ENCODE data around the gene ZNF148. TPM values are rescaled to one million over a fixed set of nuclear protein-coding genes. Genes with fewer than 3 reads are reported as not detected.

ZNF148 gene
- polyA plus RNA-seq, 2 of the 4 experiments (the other 2 are of a cell fraction): 9.9 to 26.5 TPM

- Histone ChIP-seq H3K27ac (no peak overlapping the region), H3K4me2 (no peak overlapping the region), H3K9me3 (no peaks in the 10 kb centered on the region), H3K4me3 (no peak overlapping the region), H3K4me1 (no peaks in the 10 kb centered on the region)
- no peak for TF ChIP-seq USF2 (IDR thresholded peaks at IDR 0.05)
- no peak for TF ChIP-seq ZC3H11A (IDR thresholded peaks at IDR 0.05)
- no peak for TF ChIP-seq TP53 (CRISPR knock-in tag; IDR thresholded peaks at IDR 0.05)
- TF ChIP-seq HDAC2 (IDR thresholded peaks at IDR 0.05): no peak
- TF ChIP-seq FOSL2 (IDR thresholded peaks at IDR 0.05): no peak
- TF ChIP-seq FOSL2 (CRISPR knock-in tag; IDR thresholded peaks at IDR 0.05): no peak
- no peak for TF ChIP-seq BCL3 (IDR thresholded peaks at IDR 0.05)
- no peak for TF ChIP-seq BHLHE40 (IDR thresholded peaks at IDR 0.05; ENCODE audit: low read depth, low read length)
- TF ChIP-seq E2F6 (IDR thresholded peaks at IDR 0.05; ENCODE audit: borderline replicate concordance, low read depth): no peak
- TF ChIP-seq ZNF302 (CRISPR knock-in tag; IDR thresholded peaks at IDR 0.05): no peak
- no peak for TF ChIP-seq FOSB (CRISPR knock-in tag; IDR thresholded peaks at IDR 0.05)
- TF ChIP-seq PBX3 (IDR thresholded peaks at IDR 0.05): no peak
- TF ChIP-seq NR3C1 (IDR thresholded peaks at IDR 0.05): no peak
- no peak for TF ChIP-seq KDM1A (IDR thresholded peaks at IDR 0.05; ENCODE audit: low read depth)
- no peak for TF ChIP-seq POLR2AphosphoS2 (conservative IDR thresholded peaks at IDR 0.05; ENCODE audit: low read length)
- no peak for TF ChIP-seq MAFK (IDR thresholded peaks at IDR 0.05; ENCODE audit: partially characterized antibody)
- no peak for TF ChIP-seq EHMT2 (IDR thresholded peaks at IDR 0.05; ENCODE audit: low read depth)
- no peak for TF ChIP-seq EP300 (IDR thresholded peaks at IDR 0.05)
- no peak for TF ChIP-seq REST (IDR thresholded peaks at IDR 0.05)
- DNase-seq (ENCODE audit: low read depth in 1 of 2, low spot score in 1 of 2) (no peak), FAIRE-seq (no peak), ATAC-seq (no peak)
- WGBS (ENCODE audit: missing lambda C conversion rate): 58% methylated on average over 2 of the region's 2 CpGs
- ChIA-PET CTCF (interaction anchor here (1.3 kb wide), 1 partner anchor 192 kb away, joined by 3 read pairs; no protein-coding TSS in a partner anchor), POLR2A (no interaction called here)
Measured at GRCh38 chr3:125188955-125189354, 186.2 kb downstream of the ZNF148 start.

GRCh38 chr3:125187599-125187910, 187.6 kb downstream of the ZNF148 start:
- ATAC-seq: no peak
- CTCF ChIA-PET: no interaction called here
- no peak for FAIRE-seq

More at GRCh38 chr3:125187599-125187910, 187.6 kb downstream of the ZNF148 start:
- no peak overlapping the region for H3K4me3 ChIP-seq
- TF ChIP-seq PBX3 (IDR thresholded peaks at IDR 0.05) (no peak), BCL3 (IDR thresholded peaks at IDR 0.05) (no peak), HDAC2 (IDR thresholded peaks at IDR 0.05) (no peak), TFCP2L1 (CRISPR knock-in tag; IDR thresholded peaks at IDR 0.05) (no peak), ATOH8 (CRISPR knock-in tag; IDR thresholded peaks at IDR 0.05; ENCODE audit: low read depth) (no peak), NPAS2 (CRISPR knock-in tag; IDR thresholded peaks at IDR 0.05; ENCODE audit: borderline replicate concordance) (no peak), ZNF302 (CRISPR knock-in tag; IDR thresholded peaks at IDR 0.05) (no peak), POLR2AphosphoS2 (conservative IDR thresholded peaks at IDR 0.05; ENCODE audit: low read length) (no peak), CHD2 (IDR thresholded peaks at IDR 0.05; ENCODE audit: low read length, partially characterized antibody) (no peak), EHMT2 (IDR thresholded peaks at IDR 0.05; ENCODE audit: low read depth) (no peak), FOXS1 (CRISPR knock-in tag; IDR thresholded peaks at IDR 0.05) (no peak), FOSB (CRISPR knock-in tag; IDR thresholded peaks at IDR 0.05) (no peak), GATA3 (IDR thresholded peaks at IDR 0.05; ENCODE audit: borderline replicate concordance) (no peak)
- POLR2A ChIA-PET: no interaction called here
- H3K4me1 ChIP-seq: no peaks in the 10 kb centered on the region
- no peak overlapping the region for H3K27ac ChIP-seq
- WGBS (ENCODE audit: missing lambda C conversion rate): 63% methylated on average over 5 of the region's 5 CpGs
- H3K4me2 ChIP-seq: no peak overlapping the region
- DNase-seq (ENCODE audit: low read depth in 1 of 2, low spot score in 1 of 2): no peak
- H3K9me3 ChIP-seq: no peaks in the 10 kb centered on the region
